Measurements from ENCODE around the gene SPINK14. TPM values are rescaled to one million over a fixed set of nuclear protein-coding genes. Genes with fewer than 3 reads are reported as not detected.

The SPINK14 gene
- total RNA-seq: not detected in 2 replicates

DNA sequence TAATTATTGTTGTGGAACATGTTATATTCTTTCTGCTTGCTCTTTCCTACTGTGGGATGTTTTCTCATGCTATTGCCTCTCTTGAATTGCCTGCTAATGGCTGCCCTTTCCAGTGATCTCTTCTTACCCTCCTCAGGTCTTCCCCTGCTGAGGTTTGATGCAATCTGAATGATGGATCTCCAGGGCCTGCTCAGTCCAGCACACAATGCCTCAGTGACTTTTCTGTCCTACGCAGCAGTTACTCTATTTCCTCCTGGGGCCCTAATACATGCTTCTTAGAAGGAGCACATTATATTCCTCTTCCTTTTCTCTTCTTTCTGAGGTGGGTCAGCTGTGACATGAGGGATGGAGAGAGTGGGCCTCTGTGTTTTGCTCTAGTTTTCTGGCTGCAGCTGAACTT is at the start of gene SPINK14:
Gene SPINK14 (plus strand): TSS at position 301 of the 400 bp plus-strand sequence. CDS start 1,187 bp downstream, outside the sequence.

GRCh38 chr5:148202531-148203203 is 34.3 kb downstream of the SPINK14 start, which contains the start of gene SPINK6:
Gene SPINK6, plus strand, starts transcription at chr5:148203042. Its CDS starts 55 bp downstream, at chr5:148203097.

Other genes starting within 250 kb of the SPINK14 start
- gene SPINK5, start 104.6 kb upstream of the SPINK14 start, total RNA-seq: under 0.01 and 0.09 TPM in 2 replicates
- gene SPINK6, start 34.5 kb downstream of the SPINK14 start, total RNA-seq: not detected in 2 replicates
- not detected in 2 replicates for gene MARCOL, start 70.0 kb downstream of the SPINK14 start, total RNA-seq
- gene SPINK13, start 100.2 kb downstream of the SPINK14 start, total RNA-seq: not detected in 2 replicates
- gene SPINK7, start 143.9 kb downstream of the SPINK14 start, total RNA-seq: not detected in 2 replicates
- gene SPINK9, start 167.0 kb downstream of the SPINK14 start, total RNA-seq: not detected in 2 replicates
- 46.9 and 54.4 TPM in 2 replicates for gene FBXO38, start 215.4 kb downstream of the SPINK14 start, total RNA-seq

Data from bronchial smooth muscle cell (primary cell).